Measurements from ENCODE around the gene ASGR1.

The ASGR1 gene, protein sequence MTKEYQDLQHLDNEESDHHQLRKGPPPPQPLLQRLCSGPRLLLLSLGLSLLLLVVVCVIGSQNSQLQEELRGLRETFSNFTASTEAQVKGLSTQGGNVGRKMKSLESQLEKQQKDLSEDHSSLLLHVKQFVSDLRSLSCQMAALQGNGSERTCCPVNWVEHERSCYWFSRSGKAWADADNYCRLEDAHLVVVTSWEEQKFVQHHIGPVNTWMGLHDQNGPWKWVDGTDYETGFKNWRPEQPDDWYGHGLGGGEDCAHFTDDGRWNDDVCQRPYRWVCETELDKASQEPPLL

DNA sequence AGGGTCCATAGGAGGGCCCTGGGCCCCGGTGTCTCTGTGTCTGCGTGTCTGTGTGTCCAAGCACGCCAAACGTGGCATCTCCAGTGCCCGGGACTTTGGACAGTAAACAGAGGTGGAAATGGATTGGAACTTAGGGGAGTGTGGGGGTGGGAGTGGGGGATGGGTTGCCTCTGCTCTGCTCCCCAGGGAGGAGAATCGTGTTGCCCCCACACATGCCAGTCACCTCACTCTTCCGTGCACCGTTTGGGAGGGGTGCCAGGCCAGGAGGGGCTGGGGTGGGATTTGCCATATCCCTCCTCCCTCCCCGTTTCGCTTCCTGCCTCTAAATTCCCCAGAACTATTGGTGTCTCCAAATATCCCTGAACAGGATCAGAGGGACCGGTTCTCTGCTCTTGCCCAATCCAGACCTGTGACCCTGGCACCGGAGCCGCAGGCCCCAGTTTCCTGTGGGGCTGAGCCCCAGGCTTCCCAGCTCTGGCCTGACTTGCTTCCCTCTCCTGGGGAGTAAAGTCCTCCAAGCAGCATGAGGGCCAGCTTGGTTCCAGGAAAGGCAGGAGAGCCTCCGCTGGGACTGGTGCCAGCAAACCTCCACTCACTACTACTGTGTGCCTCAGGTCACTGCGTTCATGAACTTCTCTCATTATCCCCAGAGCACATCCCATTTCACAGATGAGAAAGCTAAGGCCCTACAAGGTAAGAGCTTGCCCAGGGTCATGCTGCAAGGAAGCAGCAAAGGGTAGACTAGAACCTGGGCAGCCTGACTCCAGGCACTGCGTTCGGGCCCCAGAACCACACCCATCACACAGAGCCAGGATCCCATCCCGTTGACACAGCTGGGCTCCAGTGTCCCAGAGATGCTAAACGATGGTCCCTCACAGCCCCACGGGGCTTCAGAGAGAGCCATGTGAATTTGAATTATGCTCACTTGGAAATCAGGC, at the start of gene ASGR1:
ASGR1 (minus strand) TSS at position 54 of the 938 bp plus-strand sequence. CDS start 807 bp downstream, outside the sequence.
- no peak for DNase-seq

DNA sequence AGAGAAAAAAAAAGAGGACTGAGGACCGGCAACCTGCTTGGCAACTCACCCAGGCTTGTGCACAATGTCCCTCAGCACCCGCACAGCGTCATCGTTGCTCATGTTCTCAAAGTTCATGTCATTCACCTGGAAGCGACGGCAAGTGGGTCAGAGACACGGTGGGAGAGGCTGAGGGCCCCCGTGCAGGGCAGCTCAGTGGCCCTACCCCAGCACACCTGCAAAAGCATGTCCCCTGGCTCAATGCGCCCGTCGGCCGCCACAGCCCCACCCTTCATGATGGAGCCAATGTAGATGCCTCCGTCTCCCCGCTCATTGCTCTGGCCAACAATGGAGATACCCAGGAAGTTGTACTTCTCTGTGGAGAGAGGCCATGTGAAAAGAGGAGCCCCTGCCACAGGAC, 49.8 kb upstream of the ASGR1 start:
- no peak for DNase-seq

DNA sequence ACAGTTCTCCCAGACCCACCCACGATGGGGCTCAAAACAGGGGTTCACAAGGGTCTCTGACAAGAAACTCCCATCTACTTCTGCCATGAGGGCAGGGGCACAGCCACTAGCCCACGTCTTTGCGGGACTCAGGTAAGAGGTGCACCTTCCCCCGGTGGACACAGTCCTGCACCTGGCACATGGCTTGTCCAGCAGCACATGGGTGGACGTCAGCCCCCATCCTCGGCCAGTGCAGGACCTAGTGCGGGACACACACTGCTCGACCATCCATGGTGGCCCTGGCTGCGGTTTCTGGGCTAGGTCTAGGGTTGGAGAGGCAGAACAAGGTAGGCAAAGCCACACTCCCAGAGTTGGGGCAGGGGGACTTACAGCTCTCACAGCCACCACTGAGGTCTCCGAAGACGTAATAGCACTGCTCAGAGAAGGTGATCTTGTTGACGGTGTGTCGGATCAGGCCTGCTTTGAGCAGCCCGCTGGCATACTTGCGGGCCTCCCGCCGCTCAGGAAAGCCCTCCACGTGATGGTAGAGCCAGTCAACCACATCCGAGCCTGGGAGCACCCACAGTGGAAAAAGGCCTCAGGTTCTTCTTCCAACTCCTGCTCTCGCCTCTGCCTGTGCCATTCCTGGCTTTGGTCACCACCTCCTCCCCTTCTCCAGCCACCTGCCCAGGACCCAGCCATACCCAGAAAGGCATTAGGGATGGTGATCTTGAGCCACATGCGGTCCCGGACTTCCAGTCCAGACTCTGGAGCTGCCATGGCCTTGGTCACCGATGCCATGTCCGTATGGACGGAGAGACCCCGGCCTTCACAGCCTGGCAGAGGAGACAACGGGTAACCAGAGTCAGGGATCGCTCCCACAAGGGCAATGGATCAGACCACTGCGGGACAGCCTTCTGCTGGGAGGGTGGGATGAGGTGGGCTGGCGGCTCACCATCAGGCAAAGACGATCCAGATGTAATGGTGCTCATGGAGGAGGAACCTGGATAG, 47.8 kb upstream of the ASGR1 start:
- DNase-seq: no peak

DNA sequence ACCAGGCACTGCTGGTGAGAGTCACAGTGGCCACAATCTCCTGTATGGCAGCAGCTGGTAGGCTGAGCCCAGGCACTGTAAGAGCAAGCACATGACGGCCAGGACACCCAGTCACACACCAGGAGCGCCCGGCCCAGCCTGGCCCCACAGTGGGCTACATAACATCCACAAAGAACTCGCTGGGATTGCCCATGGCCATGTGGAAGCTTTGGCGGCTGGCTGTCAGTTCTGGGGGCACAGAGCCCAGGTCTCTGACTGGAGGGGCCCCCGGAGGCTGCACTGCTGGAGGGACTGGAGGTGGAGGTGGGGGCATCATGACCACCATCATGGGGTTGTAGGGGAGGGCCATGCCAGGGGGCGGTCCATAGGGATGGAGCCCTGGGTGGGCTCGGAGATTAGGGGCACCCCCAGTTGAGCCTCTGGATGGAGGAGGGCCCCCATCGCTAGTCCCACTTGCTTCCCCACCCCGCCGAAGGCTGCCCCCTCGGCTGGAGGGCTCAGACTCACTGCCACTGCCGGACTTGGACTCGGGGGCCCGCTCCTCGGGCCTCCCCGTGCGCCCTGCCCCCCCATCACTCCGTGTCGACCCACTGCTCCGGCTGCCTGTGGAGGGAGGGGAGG, 46.7 kb upstream of the ASGR1 start:
- no peak for DNase-seq

DNA sequence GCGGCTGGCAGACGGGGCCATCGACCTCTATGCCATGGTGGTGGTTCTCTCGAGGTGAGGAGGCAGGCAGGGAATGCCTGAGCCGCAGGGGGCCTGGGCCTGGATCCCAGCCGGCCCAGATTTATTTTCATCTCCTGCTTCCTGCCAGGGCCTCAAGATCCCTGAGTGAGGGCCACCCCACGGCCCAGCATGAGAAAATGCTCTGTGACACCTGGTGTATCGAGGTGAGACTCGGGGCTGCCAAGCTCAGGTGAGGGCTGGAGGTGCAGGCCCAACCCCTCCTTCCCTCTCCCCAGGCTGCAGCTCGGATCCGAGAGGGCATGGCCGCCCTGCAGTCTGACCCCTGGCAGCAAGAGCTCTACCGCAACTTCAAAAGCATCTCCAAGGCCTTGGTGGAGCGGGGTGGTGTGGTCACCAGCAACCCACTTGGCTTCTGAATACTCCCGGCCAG, 45.5 kb upstream of the ASGR1 start:
- no peak for DNase-seq

DNA sequence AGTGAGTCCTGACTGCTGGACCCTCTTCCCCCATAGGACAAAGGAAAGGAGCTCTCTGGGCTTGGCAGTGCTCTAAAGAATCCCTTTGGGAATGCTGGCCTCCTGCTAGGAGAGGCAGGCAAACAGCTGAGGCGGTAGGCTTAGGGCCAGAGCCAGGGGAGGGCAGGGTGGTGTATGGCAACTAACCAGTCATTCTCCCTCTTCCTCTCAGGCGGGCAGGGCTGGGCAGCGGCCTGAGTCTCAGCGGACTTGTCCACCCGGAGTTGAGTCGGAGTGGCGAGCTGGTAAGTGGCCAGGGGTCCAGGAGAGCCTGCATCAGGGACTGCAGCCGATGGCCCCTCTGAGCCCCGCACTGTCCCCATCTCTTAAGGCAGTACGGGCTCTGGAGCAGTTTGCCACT, 44.9 kb upstream of the ASGR1 start:
- no peak for DNase-seq

DNA sequence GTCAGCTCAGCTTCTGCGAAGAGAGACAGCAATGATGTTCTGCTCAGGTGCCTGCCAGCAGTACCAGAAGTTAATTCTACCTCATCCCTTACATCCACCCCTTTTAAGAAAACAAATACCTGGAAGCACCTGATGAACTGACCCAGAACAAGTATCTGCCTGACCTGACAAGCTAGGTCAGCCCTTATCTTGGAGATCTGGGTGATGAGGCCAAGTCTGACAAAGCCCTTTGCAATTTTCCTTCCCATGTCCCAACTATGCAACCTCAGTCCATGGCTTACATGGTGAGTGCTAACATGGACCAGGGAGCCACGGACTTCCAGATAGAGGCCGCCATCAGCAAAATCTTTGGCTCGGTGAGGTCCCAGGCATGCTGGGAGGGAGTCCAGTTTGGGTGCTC, 44.2 kb upstream of the ASGR1 start:
- DNase-seq: no peak

DNA sequence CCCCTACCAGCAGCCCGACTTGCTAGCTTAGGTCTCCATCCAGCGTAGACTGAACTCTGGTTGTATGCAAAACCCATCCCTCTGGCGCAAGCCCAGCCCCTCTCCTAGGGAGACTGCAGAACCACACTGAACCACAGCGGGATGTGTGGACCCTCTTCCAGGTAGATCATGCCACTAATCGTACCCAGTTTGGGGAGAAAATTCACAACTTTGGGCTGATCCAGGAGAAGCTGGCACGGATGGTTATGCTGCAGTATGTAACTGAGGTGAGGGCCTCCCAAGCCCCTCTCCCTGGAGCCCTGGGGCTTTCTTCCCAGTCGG, 43.8 kb upstream of the ASGR1 start:
- no peak for DNase-seq

DNA sequence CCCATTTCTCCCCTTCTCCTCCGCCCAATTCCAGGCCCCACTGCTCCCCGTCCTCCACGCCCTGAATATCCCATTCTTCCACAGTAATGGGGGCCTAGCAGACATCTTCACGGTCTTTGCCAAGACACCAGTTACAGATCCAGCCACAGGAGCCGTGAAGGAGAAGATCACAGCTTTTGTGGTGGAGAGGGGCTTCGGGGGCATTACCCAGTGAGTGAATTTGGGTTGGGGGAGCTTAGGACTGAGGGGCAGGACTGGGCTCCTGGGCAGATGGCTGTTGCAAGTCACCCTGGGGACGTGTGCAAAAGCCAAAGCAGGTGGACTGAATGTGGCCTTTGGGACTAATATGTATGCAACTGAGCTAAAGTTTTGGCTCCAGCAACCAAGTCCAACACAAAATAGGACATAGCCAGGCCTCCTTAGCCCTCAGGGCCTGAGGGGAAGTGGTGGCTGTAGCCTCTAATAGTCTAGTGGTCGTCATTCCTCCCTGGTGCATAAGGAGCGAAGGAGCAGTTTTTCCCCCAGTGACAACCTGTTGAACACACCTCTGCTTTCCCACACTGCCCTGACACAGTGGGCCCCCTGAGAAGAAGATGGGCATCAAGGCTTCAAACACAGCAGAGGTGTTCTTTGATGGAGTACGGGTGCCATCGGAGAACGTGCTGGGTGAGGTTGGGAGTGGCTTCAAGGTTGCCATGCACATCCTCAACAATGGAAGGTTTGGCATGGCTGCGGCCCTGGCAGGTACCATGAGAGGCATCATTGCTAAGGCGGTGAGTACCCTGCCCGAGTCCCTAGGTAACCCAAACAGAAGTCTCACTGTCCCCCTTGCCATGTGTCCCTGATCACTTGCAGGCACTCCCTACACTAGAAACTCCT, 43.2 kb upstream of the ASGR1 start:
- no peak for DNase-seq

DNA sequence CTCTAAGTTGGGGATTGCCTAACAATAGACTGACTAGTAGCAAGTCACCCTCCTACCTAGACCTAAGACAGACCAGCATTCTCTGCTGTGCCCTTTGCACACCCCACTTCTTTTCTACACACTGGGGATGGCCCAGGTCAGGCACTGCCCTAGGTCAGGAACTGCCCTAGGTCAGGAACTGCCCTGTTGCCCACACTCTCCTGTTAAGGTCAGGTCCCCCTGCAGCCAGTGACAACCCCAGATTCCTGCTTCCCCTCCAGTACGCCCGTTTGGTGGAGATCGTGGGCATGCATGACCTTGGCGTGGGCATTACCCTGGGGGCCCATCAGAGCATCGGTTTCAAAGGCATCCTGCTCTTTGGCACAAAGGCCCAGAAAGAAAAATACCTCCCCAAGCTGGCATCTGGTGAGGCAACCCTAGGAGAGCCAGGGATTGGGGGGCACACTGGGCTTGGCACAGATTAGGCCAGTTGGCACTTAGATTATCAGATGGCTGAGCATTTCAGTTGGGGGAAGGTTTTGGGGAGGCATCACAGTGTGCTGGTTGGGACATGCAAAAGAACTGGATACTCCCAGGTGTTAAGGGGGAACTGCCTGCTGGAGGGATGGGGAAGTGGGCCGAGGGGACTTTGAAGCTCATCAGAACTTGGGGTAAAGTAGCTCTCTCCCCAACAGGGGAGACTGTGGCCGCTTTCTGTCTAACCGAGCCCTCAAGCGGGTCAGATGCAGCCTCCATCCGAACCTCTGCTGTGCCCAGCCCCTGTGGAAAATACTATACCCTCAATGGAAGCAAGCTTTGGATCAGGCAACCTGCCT, 42.3 kb upstream of the ASGR1 start:
- no peak for DNase-seq

DNA sequence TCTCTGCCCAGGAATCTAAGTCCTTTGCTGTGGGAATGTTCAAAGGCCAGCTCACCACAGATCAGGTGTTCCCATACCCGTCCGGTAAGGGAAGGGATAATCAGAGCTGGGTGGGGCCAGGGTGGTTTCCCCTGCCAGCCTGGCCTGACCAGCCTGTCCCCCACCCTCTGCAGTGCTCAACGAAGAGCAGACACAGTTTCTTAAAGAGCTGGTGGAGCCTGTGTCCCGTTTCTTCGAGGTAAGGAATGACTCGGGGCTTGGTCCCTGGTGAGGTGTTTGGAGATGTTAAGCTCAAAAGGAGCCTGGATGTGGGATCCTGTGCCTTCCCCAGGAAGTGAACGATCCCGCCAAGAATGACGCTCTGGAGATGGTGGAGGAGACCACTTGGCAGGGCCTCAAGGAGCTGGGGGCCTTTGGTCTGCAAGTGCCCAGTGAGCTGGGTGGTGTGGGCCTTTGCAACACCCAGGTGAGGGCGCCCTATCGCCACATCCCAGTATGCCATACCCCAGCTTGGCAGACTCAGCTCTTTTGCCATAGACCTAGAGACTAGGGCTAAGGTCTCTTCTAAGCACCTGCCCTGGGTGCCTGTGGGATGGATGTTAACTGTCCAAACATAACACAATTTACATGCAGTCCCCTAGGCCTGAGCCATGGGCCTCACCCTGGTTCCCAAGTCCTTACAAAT, 41.6 kb upstream of the ASGR1 start:
- DNase-seq: peak; percentile 71

DNA sequence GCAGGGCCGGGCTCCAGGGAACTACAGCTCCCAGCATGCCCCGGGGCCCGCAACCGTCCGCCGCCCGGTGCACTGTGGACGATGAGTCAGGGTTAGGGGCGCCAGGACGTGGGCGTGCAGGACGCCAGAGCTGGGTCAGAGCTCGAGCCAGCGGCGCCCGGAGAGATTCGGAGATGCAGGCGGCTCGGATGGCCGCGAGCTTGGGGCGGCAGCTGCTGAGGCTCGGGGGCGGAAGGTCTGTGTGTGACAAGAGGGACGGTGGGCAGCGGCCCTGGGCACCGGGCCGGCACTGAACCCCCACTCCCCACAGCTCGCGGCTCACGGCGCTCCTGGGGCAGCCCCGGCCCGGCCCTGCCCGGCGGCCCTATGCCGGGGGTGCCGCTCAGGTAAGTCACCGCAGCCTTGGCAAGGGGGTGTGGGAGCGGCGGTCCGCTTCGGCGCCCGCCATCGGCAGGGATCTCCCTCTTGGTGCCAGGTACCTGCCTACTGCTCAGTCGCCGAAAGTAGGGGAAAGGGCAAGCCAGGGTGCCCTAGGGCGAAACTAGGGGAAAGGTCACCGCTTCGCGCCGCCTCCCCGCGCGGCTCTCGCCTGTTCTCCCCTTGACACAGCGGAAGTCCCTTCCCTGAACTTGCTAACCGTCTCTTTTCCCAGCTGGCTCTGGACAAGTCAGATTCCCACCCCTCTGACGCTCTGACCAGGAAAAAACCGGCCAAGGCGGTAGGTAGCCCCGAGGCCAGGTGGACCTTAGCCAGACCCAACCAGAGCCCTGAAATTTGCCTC, 40.8 kb upstream of the ASGR1 start, which contains the start of the genes ACADVL and DLG4:
ACADVL (plus strand) TSS at position 127 of the 781 bp plus-strand sequence; CDS start at position 174, 47 bp downstream.
DLG4 (minus strand) TSS at position 25 of the 781 bp plus-strand sequence.
- DNase-seq: peak; percentile 80

DNA sequence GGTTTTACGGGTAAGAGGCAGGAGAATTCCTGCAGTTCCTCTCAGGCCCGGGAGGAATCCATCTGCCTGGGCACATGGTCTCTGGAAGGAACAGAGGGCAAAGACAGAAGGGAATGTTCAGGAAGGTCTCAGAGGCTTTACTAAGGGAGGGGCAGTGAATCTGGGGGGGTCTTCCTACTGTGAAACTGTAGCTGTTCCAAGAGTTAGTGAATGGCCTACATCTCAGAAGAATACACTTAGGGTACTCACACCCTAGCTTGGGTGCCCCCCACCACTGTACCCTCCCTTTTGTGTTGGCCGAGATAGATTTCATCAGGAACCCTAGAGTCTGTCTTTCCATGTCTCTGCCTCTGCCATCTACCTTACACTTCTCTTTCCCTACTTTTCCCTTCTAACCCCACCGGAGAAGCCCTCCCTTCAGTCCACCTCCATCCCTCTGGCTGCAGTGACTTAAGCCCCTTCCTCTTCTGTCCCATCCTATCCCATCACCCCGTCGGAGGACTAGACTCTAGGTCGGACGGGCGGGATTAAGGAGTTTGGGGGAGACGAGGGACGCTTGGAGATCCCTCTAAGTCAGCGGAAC, 40.1 kb upstream of the ASGR1 start:
- no peak for DNase-seq

DNA sequence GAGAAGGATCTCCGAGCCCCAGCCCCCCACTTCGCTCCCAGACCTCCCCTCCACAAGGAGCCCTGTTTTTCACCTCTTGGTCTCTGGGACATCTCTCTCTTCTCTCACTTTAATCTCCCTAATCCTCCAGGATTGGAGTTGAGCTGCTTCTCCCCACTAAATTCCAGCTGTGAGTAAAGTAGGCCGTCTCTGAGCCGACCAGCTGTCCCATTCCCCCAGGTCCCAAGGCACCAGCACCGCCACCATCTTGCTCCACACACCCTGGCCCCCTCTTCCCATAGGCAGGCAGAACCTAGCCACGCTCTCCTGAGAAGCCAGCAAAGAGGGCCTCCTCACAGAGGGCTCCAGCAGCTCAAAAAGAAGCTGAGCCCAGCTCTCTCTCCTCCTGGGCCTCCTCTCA, 39.6 kb upstream of the ASGR1 start:
- no peak for DNase-seq

DNA sequence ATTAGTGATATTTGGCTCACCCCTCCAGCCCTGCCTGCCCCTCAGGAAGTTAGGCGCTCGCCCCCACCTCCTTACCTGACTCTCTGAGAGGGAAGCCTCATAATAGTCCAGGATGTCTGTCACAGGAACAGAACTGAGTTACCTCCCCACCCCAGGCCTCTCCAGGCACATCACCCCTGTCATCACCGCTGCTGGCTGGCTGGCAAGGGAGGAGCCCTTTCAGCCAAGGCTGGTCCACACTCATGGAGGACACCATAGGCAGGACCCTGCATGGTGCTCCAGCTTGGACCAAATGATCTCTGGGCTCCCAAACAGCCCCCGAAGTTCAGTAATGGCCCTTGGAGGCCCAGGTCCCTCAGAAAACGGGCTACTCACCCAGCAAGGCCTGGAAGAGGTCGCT, 39.0 kb upstream of the ASGR1 start:
- no peak for DNase-seq

DNA sequence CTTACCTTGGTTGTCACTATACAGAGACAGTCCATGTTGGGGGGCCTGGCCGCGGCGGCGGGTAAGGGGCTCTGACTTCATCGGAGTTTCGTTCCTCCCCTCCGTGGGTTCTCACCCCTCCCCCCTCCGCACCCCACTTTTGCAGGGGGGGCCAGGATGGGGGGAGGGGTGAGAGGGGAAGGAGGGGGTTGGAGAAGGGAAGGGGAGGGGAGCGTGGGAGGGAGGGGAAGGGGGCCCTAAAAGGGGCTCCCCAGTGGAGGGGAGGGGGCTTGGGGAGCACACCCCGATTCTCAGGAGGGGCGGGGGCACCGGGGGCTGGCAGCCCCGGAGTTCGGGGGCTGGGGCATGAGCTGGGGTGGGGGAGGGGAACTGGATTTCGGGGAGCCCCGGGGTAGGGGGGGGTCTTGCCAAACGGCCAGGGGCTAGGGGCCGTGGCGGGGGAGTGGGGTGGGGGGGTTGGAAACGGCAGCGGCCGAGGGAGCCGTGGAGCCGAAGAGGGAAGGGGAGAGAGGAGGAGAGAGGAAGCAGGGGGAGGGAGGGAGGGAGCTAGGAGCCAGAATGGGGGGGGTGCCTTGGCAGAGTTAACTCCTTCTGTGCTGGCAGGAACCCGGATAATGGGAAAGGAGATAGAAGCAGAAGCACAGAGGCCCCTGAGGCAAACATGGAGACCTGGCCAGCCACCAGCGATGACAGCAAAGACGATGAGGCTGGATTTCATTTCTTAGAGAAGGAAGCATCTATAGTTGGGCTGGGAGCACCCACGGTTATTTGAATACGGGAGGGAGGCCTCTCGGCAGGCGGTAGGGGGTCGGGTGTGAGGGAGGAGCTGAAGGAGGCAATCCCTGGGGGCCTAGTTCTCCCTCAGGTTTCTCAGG, 38.2 kb upstream of the ASGR1 start:
- peak; percentile 30 for DNase-seq

Measured in CD4-positive, alpha-beta T cell treated with Interleukin-15 for 1 hour (primary cell).